ACC112 (cell line): ENCODE results near the gene LRRFIP1.

ENCODE experiments used
- H2AFZ ChIP-seq: fragments of 200-600 bp; sonication (generic); one replicate; pipeline ENCODE4 v1.6.0; 2017; ENCODE audit warnings: antibody characterized with exemption, low read length; ENCODE audit not compliant: unreplicated experiment
- H3K27ac ChIP-seq: fragments of 200-600 bp; sonication (generic); 2 replicates; pipeline ENCODE4 v1.5.1; 2014; ENCODE audit warnings: low read depth, mild to moderate bottlenecking, antibody characterized with exemption, low read length, moderate library complexity
- H3K27me3 ChIP-seq: fragments of 200-600 bp; sonication (generic); 2 replicates; pipeline ENCODE4 v1.6.1; 2014; ENCODE audit warnings: mild to moderate bottlenecking, antibody characterized with exemption, low read length, moderate library complexity, mixed read lengths; ENCODE audit not compliant: insufficient read depth
- H3K36me3 ChIP-seq: fragments of 200-600 bp; sonication (generic); 2 replicates; pipeline ENCODE4 v1.6.1; 2016; ENCODE audit warnings: mild to moderate bottlenecking, antibody characterized with exemption, low read length, moderate library complexity, mixed read lengths; ENCODE audit not compliant: insufficient read depth
- H3K4me1 ChIP-seq: fragments of 200-600 bp; sonication (generic); one replicate; pipeline ENCODE4 v1.6.1; 2016; ENCODE audit warnings: low read length, mixed read lengths; ENCODE audit not compliant: insufficient read depth, unreplicated experiment, control insufficient read depth
- H3K4me3 ChIP-seq: fragments of 200-600 bp; sonication (generic); 2 replicates; pipeline ENCODE4 v1.5.1; 2014; ENCODE audit warnings: mild to moderate bottlenecking, low read depth, low read length
- H3K79me2 ChIP-seq: fragments of 200-600 bp; sonication (generic); one replicate; pipeline ENCODE4 v1.6.0; 2016; ENCODE audit warnings: low read length; ENCODE audit not compliant: control insufficient read depth, unreplicated experiment, insufficient read depth

The LRRFIP1 gene

GRCh38 chr2:237636578-237636977 is 9.2 kb downstream of the LRRFIP1 start:
- H3K27me3 ChIP-seq: no peaks in the 10 kb centered on the region
- no peaks in the 10 kb centered on the region for H3K79me2 ChIP-seq
- peaks cover 17% of the 10 kb centered on the region for H3K36me3 ChIP-seq
- H3K4me1 ChIP-seq: no peaks in the 10 kb centered on the region
- no peak overlapping the region for H3K27ac ChIP-seq
- no peak overlapping the region for H2AFZ ChIP-seq
- H3K4me3 ChIP-seq: no peak overlapping the region

GRCh38 chr2:237637429-237638135 is 10.2 kb downstream of the LRRFIP1 start:
- Histone ChIP-seq H3K4me3 (no peak overlapping the region), H3K79me2 (no peaks in the 10 kb centered on the region), H3K27me3 (no peaks in the 10 kb centered on the region), H3K4me1 (no peaks in the 10 kb centered on the region), H2AFZ (no peak overlapping the region), H3K36me3 (peaks cover 17% of the 10 kb centered on the region), H3K27ac (no peak overlapping the region)

- Histone ChIP-seq H3K4me3 (no peak overlapping the region), H3K27ac (no peak overlapping the region), H3K4me1 (no peaks in the 10 kb centered on the region), H2AFZ (no peak overlapping the region), H3K27me3 (no peaks in the 10 kb centered on the region), H3K36me3 (peaks cover 12% of the 10 kb centered on the region), H3K79me2 (no peaks in the 10 kb centered on the region)
Measured at GRCh38 chr2:237638176-237638575, 10.8 kb downstream of the LRRFIP1 start.

GRCh38 chr2:237639052-237639835 is 11.9 kb downstream of the LRRFIP1 start:
- no peak overlapping the region for H2AFZ ChIP-seq
- no peak overlapping the region for H3K27ac ChIP-seq
- no peak overlapping the region for H3K4me3 ChIP-seq
- no peaks in the 10 kb centered on the region for H3K27me3 ChIP-seq
- no peaks in the 10 kb centered on the region for H3K4me1 ChIP-seq
- peaks cover 9% of the 10 kb centered on the region; the same call in 1 of the 2 replicates for H3K36me3 ChIP-seq
- no peaks in the 10 kb centered on the region for H3K79me2 ChIP-seq

GRCh38 chr2:237639836-237640220 is 12.4 kb downstream of the LRRFIP1 start:
- no peak overlapping the region for H2AFZ ChIP-seq
- H3K27ac ChIP-seq: no peak overlapping the region
- no peaks in the 10 kb centered on the region for H3K79me2 ChIP-seq
- H3K4me1 ChIP-seq: no peaks in the 10 kb centered on the region
- no peak overlapping the region for H3K4me3 ChIP-seq
- peaks cover 3% of the 10 kb centered on the region; the same call in 1 of the 2 replicates for H3K36me3 ChIP-seq
- no peaks in the 10 kb centered on the region for H3K27me3 ChIP-seq

- H3K36me3 ChIP-seq: no peaks in the 10 kb centered on the region
- H3K79me2 ChIP-seq: no peaks in the 10 kb centered on the region
- no peak overlapping the region for H3K27ac ChIP-seq
- H2AFZ ChIP-seq: no peak overlapping the region
- no peaks in the 10 kb centered on the region for H3K4me1 ChIP-seq
- H3K4me3 ChIP-seq: no peak overlapping the region
- no peaks in the 10 kb centered on the region for H3K27me3 ChIP-seq
Measured at GRCh38 chr2:237640493-237640998, 13.2 kb downstream of the LRRFIP1 start.

GRCh38 chr2:237642038-237642734 is 14.8 kb downstream of the LRRFIP1 start:
- no peaks in the 10 kb centered on the region for H3K36me3 ChIP-seq
- H2AFZ ChIP-seq: no peak overlapping the region
- H3K27me3 ChIP-seq: no peaks in the 10 kb centered on the region
- H3K27ac ChIP-seq: no peak overlapping the region
- H3K4me1 ChIP-seq: no peaks in the 10 kb centered on the region
- H3K4me3 ChIP-seq: no peak overlapping the region
- H3K79me2 ChIP-seq: no peaks in the 10 kb centered on the region

GRCh38 chr2:237643066-237643465 is 15.7 kb downstream of the LRRFIP1 start:
- Histone ChIP-seq H3K36me3 (no peaks in the 10 kb centered on the region), H3K27me3 (no peaks in the 10 kb centered on the region), H3K27ac (no peak overlapping the region), H3K4me3 (no peak overlapping the region), H3K79me2 (no peaks in the 10 kb centered on the region), H3K4me1 (no peaks in the 10 kb centered on the region), H2AFZ (no peak overlapping the region)

GRCh38 chr2:237643582-237644380 is 16.4 kb downstream of the LRRFIP1 start:
- H3K4me3 ChIP-seq: no peak overlapping the region
- H3K36me3 ChIP-seq: no peaks in the 10 kb centered on the region
- no peaks in the 10 kb centered on the region for H3K4me1 ChIP-seq
- no peak overlapping the region for H3K27ac ChIP-seq
- no peaks in the 10 kb centered on the region for H3K79me2 ChIP-seq
- H2AFZ ChIP-seq: no peak overlapping the region
- no peaks in the 10 kb centered on the region for H3K27me3 ChIP-seq

- no peak overlapping the region for H3K4me3 ChIP-seq
- no peaks in the 10 kb centered on the region for H3K4me1 ChIP-seq
- no peak overlapping the region for H3K27ac ChIP-seq
- H2AFZ ChIP-seq: no peak overlapping the region
- no peaks in the 10 kb centered on the region for H3K27me3 ChIP-seq
- H3K79me2 ChIP-seq: no peaks in the 10 kb centered on the region
- H3K36me3 ChIP-seq: no peaks in the 10 kb centered on the region
Measured at GRCh38 chr2:237644381-237644703, 17.0 kb downstream of the LRRFIP1 start.
